Astrocyte (in vitro differentiated cells and primary cell): ENCODE data around the gene ZFTA. TPM values are rescaled to one million over a fixed set of nuclear protein-coding genes. Genes with fewer than 3 reads are reported as not detected.
A peak's percentile ranks its signal among the peaks of the same experiment; 100 is the strongest.

ENCODE experiments used
- DNase-seq: peaks from one replicate; pipeline ENCODE4 v3.0.0-alpha.2; 2010; ENCODE audit warnings: low read depth
- FAIRE-seq: peaks from 2 replicates; lab custom pipeline; 2011; peaks lifted over from hg19 to GRCh38; lab: Jason Lieb, UNC
- H2AFZ ChIP-seq: 2 replicates; pipeline ENCODE4 v1.6.0; 2012; ENCODE audit warnings: low read depth, low read length, inconsistent platforms
- H3K27ac ChIP-seq: 2 replicates; pipeline ENCODE4 v1.5.1; 2011; ENCODE audit warnings: low read depth, low read length, inconsistent platforms
- H3K27me3 ChIP-seq: 2 replicates; pipeline ENCODE4 v1.6.0; 2011; ENCODE audit warnings: low read length, inconsistent platforms; ENCODE audit not compliant: insufficient read depth
- H3K36me3 ChIP-seq: 2 replicates; pipeline ENCODE4 v1.5.1; 2011; ENCODE audit warnings: low read length, inconsistent platforms; ENCODE audit not compliant: insufficient read depth
- H3K4me1 ChIP-seq: 2 replicates; pipeline ENCODE4 v1.5.1; 2011; ENCODE audit warnings: low read length, inconsistent platforms; ENCODE audit not compliant: insufficient read depth
- H3K4me2 ChIP-seq: 2 replicates; pipeline ENCODE4 v1.6.0; 2012; ENCODE audit warnings: low read length, inconsistent platforms
- H3K4me3 ChIP-seq: 2 replicates; pipeline ENCODE4 v1.5.1; 2011; ENCODE audit warnings: low read depth, mild to moderate bottlenecking, low read length, inconsistent platforms; ENCODE audit not compliant: insufficient read depth
- H3K79me2 ChIP-seq: 2 replicates; pipeline ENCODE4 v1.6.0; 2012; ENCODE audit warnings: mild to moderate bottlenecking, low read length, inconsistent platforms; ENCODE audit not compliant: insufficient read depth
- H3K9ac ChIP-seq: 2 replicates; pipeline ENCODE4 v1.6.0; 2012; ENCODE audit warnings: mild to moderate bottlenecking, low read length, inconsistent platforms
- H3K9me3 ChIP-seq: 2 replicates; pipeline ENCODE4 v1.5.1; 2012; ENCODE audit warnings: low read depth, mild to moderate bottlenecking, low read length, inconsistent platforms; ENCODE audit not compliant: insufficient read depth
- H4K20me1 ChIP-seq: 2 replicates; pipeline ENCODE4 v1.6.0; 2012; ENCODE audit warnings: low read length, inconsistent platforms; ENCODE audit not compliant: insufficient read depth
- H3K27ac Mint-ChIP-seq: one replicate; pipeline ENCODE4 v1.8.0; 2021; ENCODE audit warnings: mild to moderate bottlenecking, mixed read lengths; ENCODE audit not compliant: unreplicated experiment
- H3K27me3 Mint-ChIP-seq: one replicate; pipeline ENCODE4 v1.8.0; 2021; ENCODE audit warnings: low read depth, mixed read lengths; ENCODE audit not compliant: unreplicated experiment
- H3K36me3 Mint-ChIP-seq: one replicate; pipeline ENCODE4 v1.8.0; 2021; ENCODE audit warnings: low read depth, mixed read lengths; ENCODE audit not compliant: unreplicated experiment
- H3K4me1 Mint-ChIP-seq: one replicate; pipeline ENCODE4 v1.8.0; 2021; ENCODE audit warnings: low read depth, mixed read lengths; ENCODE audit not compliant: unreplicated experiment
- H3K4me3 Mint-ChIP-seq: one replicate; pipeline ENCODE4 v1.8.0; 2021; ENCODE audit warnings: mild to moderate bottlenecking, moderate library complexity, mixed read lengths; ENCODE audit not compliant: unreplicated experiment
- H3K9me3 Mint-ChIP-seq: one replicate; pipeline ENCODE4 v1.8.0; 2021; ENCODE audit warnings: mild to moderate bottlenecking, mixed read lengths; ENCODE audit not compliant: unreplicated experiment
- CTCF ChIP-seq: IDR thresholded peaks from 2 replicates; pipeline ENCODE4 v1.5.1; 2011; ENCODE audit warnings: low read depth, mild to moderate bottlenecking, inconsistent platforms, low read length, moderate library complexity; ENCODE audit not compliant: insufficient read depth
- EZH2 ChIP-seq: IDR thresholded peaks from 2 replicates; pipeline ENCODE4 v1.6.1; 2012; ENCODE audit warnings: mild to moderate bottlenecking, low read length, inconsistent platforms; ENCODE audit not compliant: insufficient read depth
- total RNA-seq: library from RNA; stranded (reverse); gene quantifications from 2 replicates; pipeline ENCODE4 v1.2.1, GENCODE V29; 2021

Gene ZFTA
- total RNA-seq, 1 donor from 2014 or later, result 31.2 TPM

- H3K9ac ChIP-seq, result no peak overlapping the region
- Mint-ChIP-seq H3K27ac (no peak overlapping the region), H3K36me3 (peaks cover 17% of the 10 kb centered on the region), H3K9me3 (no peaks in the 10 kb centered on the region), H3K27me3 (peaks cover 1% of the 10 kb centered on the region), H3K4me3 (no peak overlapping the region), H3K4me1 (peaks cover 15% of the 10 kb centered on the region)
- no peak for FAIRE-seq
- H2AFZ ChIP-seq, result no peak overlapping the region
- H3K4me2 ChIP-seq, result no peak overlapping the region
- H3K27me3 ChIP-seq, result no peaks in the 10 kb centered on the region
- H3K9me3 ChIP-seq, result no peaks in the 10 kb centered on the region
- peaks cover 16% of the 10 kb centered on the region for H3K4me1 ChIP-seq
- peaks cover 49% of the 10 kb centered on the region for H3K79me2 ChIP-seq
- DNase-seq, result no peak
- H4K20me1 ChIP-seq, result peaks cover 57% of the 10 kb centered on the region
- no peak overlapping the region for H3K27ac ChIP-seq
- no peak for TF ChIP-seq CTCF
- no peak for TF ChIP-seq EZH2
- no peak overlapping the region for H3K4me3 ChIP-seq
- peaks cover 19% of the 10 kb centered on the region for H3K36me3 ChIP-seq
These were observed 48.2 kb upstream of the ZFTA start for GRCh38 chr11:63816732-63817131.

- no peak for FAIRE-seq
These were observed 47.6 kb upstream of the ZFTA start for GRCh38 chr11:63816166-63816565.

GRCh38 chr11:63814383-63814736 is 45.8 kb upstream of the ZFTA start:
- Mint-ChIP-seq H3K9me3 (no peaks in the 10 kb centered on the region), H3K36me3 (peaks cover 9% of the 10 kb centered on the region), H3K27me3 (peaks cover 1% of the 10 kb centered on the region), H3K4me1 (peaks cover 15% of the 10 kb centered on the region), H3K27ac (peak overlapping the region; percentile 34), H3K4me3 (peak overlapping the region; percentile 93)
- H2AFZ ChIP-seq, result peak overlapping the region; percentile 89
- peak overlapping the region; percentile 65 for H3K27ac ChIP-seq
- H3K9me3 ChIP-seq, result no peaks in the 10 kb centered on the region
- peaks cover 10% of the 10 kb centered on the region for H3K36me3 ChIP-seq
- H3K9ac ChIP-seq, result peak overlapping the region; percentile 97
- DNase-seq (peak; percentile 6), FAIRE-seq (no peak)
- peak overlapping the region; percentile 82 for H3K4me3 ChIP-seq
- H4K20me1 ChIP-seq, result peaks cover 49% of the 10 kb centered on the region
- peak overlapping the region; percentile 98 for H3K4me2 ChIP-seq
- H3K4me1 ChIP-seq, result peaks cover 16% of the 10 kb centered on the region
- peaks cover 49% of the 10 kb centered on the region for H3K79me2 ChIP-seq
- H3K27me3 ChIP-seq, result no peaks in the 10 kb centered on the region
- TF ChIP-seq EZH2 (no peak), CTCF (no peak)

More at GRCh38 chr11:63816166-63816565, 47.6 kb upstream of the ZFTA start:
- Histone ChIP-seq H4K20me1 (peaks cover 53% of the 10 kb centered on the region), H3K4me1 (peaks cover 16% of the 10 kb centered on the region), H3K4me3 (no peak overlapping the region), H3K27me3 (no peaks in the 10 kb centered on the region), H3K27ac (no peak overlapping the region), H3K36me3 (peaks cover 13% of the 10 kb centered on the region), H2AFZ (no peak overlapping the region), H3K4me2 (no peak overlapping the region), H3K9ac (peak overlapping the region; percentile 18), H3K79me2 (peaks cover 49% of the 10 kb centered on the region), H3K9me3 (no peaks in the 10 kb centered on the region)
- Mint-ChIP-seq H3K4me3 (peak overlapping the region; percentile 51), H3K4me1 (peaks cover 15% of the 10 kb centered on the region), H3K27me3 (peaks cover 1% of the 10 kb centered on the region), H3K9me3 (no peaks in the 10 kb centered on the region), H3K27ac (no peak overlapping the region), H3K36me3 (peaks cover 16% of the 10 kb centered on the region)
- TF ChIP-seq EZH2, result no peak
- DNase-seq, result no peak
